GM12864 (cell line): ENCODE measurements around the gene POU6F1.

ENCODE experiments used
- DNase-seq: peaks from one replicate; pipeline ENCODE4 v3.0.0-alpha.2; 2011; ENCODE audit warnings: low read depth
- H3K4me3 ChIP-seq: 2 replicates; pipeline ENCODE4 v1.5.1; 2011; ENCODE audit warnings: mild to moderate bottlenecking, low read depth, low read length, control low read depth
- TF ChIP-seq, protein P1 (sequence below): IDR thresholded peaks from 2 replicates; pipeline ENCODE4 v1.5.1; 2011; ENCODE audit warnings: low read depth, mild to moderate bottlenecking, moderate library complexity, low read length, control low read depth, inconsistent platforms; ENCODE audit errors: missing control alignments

The POU6F1 gene

DNA sequence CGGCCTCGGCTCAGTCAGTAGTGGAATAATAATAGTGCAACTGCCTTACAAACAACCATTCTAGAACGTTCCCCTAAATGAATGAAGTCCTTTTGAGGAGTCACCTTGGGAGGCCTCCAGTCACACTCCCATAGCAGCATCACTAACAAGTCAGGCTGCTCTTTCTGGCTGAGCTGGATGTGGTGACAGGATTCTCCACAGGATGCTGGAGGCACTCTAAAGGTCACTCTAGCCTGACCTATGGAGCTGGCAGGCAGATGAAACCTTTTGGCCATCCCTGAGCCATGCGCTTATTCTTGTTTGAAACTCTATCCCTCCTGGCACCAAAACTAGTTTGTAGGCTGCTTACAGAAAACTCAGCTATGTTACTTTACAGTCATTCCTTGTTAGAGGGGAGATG lies 27.0 kb downstream of the POU6F1 start:
- DNase-seq = no peak
- no peak overlapping the region for H3K4me3 ChIP-seq
- TF ChIP-seq, protein P1, sequence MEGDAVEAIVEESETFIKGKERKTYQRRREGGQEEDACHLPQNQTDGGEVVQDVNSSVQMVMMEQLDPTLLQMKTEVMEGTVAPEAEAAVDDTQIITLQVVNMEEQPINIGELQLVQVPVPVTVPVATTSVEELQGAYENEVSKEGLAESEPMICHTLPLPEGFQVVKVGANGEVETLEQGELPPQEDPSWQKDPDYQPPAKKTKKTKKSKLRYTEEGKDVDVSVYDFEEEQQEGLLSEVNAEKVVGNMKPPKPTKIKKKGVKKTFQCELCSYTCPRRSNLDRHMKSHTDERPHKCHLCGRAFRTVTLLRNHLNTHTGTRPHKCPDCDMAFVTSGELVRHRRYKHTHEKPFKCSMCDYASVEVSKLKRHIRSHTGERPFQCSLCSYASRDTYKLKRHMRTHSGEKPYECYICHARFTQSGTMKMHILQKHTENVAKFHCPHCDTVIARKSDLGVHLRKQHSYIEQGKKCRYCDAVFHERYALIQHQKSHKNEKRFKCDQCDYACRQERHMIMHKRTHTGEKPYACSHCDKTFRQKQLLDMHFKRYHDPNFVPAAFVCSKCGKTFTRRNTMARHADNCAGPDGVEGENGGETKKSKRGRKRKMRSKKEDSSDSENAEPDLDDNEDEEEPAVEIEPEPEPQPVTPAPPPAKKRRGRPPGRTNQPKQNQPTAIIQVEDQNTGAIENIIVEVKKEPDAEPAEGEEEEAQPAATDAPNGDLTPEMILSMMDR = no peak

DNA sequence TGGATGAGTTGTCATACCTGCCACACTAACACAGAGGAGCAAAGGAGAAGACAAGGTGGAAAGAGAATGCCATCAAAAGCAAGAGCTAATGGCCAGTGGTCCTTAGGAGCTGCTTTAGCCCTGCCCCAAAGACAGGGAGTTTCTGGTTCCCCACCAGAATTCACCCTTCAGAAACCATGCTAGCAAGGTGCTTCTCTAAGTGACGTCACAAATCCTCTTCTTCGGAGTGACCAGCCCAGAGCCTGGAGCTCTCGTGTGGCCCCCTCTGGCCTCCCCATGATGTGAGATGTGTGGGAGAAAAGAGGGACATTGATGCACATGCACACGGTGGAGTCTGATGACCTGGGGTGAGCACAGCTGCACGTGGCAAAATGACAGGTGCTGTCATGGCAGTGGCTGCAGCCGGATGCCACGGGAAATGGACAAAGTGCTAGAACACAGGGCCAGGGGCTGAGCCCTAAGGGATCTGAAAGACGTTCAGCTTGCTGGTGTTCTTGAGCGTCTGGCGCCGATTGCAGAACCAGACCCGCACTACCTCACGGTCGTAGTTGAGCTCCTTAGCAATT lies 28.0 kb downstream of the POU6F1 start:
- TF ChIP-seq, protein P1 = no peak
- no peak for DNase-seq

DNA sequence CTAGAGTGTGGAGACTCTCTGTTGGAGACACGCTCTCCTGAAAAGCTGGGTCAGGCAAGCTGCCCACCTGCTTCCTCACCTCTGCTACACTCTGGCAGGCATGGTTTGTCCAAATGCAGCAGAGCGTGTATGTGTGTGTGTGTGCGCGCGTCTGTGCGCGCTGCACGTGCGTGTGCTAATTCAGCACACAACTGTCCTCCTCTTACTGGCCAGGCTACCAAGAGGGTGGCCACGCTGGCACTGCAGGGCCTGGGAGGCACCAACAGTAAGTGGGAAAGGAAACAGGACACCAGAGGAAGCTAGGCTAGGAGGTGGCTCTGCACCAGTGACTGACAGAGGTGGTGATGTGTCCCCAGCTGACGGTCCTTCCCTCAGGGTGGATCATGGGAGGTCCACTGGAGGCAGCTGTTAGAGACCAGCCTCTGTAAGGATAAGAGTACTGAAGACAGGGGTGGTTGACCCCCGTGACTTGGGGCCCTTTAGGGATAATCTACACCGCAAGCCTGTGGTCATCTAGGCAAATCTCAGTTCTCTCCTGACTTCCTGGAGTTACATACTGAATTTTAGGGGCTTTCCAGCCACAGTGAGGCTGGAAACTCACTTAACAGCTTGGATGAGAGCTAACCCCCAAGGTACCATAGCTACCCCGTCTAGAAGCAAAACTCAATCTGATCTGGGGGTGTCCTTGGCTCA lies 29.4 kb downstream of the POU6F1 start:
- peak; percentile 55 for DNase-seq
- H3K4me3 ChIP-seq = peak overlapping the region; percentile 37
- TF ChIP-seq, protein P1 = no peak

More for the DNA sequence above, 28.0 kb downstream of the POU6F1 start:
- no peak overlapping the region for H3K4me3 ChIP-seq

DNA sequence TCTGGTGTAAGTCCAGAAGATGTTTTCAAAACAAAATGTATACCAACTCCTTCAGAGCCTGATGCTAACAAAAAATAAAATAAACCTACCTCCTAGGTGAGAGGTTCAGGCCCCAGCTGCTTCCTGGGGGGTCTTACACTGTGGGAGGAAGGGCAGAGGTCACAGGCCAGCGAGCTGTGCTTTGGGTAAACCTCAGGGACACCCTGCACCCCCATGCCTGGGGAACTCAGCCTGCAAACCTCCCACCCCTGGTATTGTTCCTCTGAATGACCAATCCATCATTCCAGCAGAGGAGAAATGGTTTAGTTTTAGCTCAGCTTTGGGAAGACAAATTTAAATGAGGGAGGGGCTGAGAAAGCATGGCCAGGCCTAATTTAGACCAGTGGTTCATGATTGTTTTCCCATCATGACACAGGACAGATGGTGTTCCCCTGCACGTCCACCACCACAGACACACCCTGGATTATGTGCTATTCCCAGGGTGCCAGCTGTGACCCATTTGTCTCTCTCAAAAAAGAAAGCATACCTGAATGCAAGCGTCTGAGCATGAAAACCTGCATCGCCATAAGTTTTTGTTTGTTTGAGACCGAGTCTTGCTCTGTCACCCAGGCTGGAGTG lies 30.4 kb downstream of the POU6F1 start:
- DNase-seq = no peak
- TF ChIP-seq, protein P1 = no peak
- H3K4me3 ChIP-seq = no peak overlapping the region

DNA sequence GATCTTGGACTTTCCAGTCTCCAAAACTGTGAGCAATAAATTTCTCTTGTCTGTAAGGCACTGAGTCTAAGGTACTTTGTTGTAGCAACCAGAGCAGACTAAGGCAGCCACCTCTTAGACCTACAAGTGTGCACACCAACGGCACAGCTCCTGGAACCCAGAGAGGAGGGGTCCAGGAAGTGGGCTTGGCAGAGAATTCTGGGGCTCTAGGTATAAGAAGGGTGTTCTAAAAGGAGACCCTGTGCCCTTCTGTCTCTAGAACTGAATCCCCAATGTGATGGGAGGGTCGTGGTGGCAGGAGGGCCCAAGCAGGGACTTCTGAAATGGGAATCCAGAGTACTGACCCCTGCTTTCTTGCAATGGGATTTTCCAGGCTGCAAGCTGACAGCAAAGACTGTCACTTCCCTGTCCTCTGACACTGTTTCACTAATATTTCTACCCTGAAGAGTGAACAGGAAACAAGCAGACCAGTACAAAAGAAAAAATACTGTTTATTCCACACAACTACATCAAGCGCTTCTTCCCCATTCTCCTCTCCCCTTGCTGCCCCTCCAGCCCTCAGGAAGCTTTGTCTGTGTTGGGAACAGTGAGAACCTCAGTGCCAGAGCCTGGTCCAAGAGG lies 31.3 kb downstream of the POU6F1 start:
- no peak overlapping the region for H3K4me3 ChIP-seq
- DNase-seq = no peak
- TF ChIP-seq, protein P1 = no peak

DNA sequence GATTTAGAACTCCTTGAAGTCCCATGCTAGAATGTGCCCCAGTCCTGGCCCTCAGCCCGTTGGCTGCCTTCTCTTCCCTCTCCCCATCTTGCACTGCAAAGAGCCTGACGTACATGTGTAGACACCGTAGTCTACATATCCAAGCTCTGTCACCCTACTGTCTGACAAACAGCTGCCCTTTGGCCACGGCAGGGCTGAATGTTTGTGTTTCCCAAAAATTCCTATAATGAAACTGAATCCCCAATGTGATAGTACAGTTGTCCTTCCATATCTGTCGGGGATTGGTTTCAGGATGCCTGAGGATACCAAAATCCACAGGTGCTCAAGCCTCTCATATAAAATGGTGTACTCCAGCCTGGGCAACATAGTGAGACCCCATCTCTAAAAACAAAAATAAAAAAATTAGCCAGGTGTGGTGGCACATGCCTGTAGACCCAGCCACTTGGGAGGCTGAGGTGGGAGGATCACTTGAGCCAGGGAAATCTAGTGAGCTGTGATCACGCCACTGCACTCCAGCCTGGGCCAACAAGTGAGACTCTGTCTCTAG lies 32.6 kb downstream of the POU6F1 start:
- DNase-seq = no peak
- H3K4me3 ChIP-seq = no peak overlapping the region
- TF ChIP-seq, protein P1 = no peak
